Fibroblast of skin of back (primary cell): ENCODE results near the gene CEP152.

Source experiments
- DNase-seq: peaks from one replicate; pipeline ENCODE4 v3.0.0-alpha.2; 2013

CEP152 gene

GRCh38 chr15:48696627-48697312 lies 114.1 kb downstream of the CEP152 start:
- peak; percentile 70 for DNase-seq

GRCh38 chr15:48695827-48696573 lies 114.9 kb downstream of the CEP152 start:
- DNase-seq, result no peak

GRCh38 chr15:48695088-48695826 lies 115.6 kb downstream of the CEP152 start:
- peak; percentile 98 for DNase-seq

- peak; percentile 89 for DNase-seq
Observed at GRCh38 chr15:48693484-48693883, 117.4 kb downstream of the CEP152 start.

- no peak for DNase-seq
Observed at GRCh38 chr15:48688493-48688892, 122.4 kb downstream of the CEP152 start.
